H54 (cell line): ENCODE measurements around the gene XPNPEP3.

Experiments
- DNase-seq: peaks from one replicate; pipeline ENCODE4 v3.0.0; 2011; ENCODE audit warnings: low spot score, mixed read lengths; ENCODE audit not compliant: insufficient read length
- FAIRE-seq: peaks from 3 replicates; lab custom pipeline; 2011; peaks lifted over from hg19 to GRCh38; lab: Jason Lieb, UNC
- POLR2A ChIP-seq: IDR thresholded peaks from 2 replicates; pipeline ENCODE4 v1.6.1; 2011; ENCODE audit warnings: low read depth, mild to moderate bottlenecking, low read length

The XPNPEP3 gene

DNA sequence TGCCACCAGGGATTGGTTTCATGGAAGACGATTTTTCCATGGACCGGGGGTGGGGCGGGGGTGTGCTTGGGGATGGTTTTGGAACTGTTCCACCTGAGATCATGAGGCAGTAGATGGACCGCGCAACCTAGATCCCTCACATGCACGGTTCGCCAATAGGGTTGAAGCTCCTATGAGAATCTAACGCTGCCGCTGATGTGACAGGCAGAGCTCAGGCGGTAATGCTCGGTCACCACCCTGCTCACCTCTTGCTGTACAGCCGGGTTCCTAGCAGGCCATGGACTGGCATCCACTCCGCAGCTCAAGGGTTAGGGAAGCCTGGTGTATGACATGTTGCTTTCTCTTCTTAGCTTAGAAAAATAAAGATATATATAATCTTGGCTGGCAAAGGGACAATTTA, 116.2 kb downstream of the XPNPEP3 start:
- DNase-seq (no peak), FAIRE-seq (no peak)
- TF ChIP-seq POLR2A, result no peak

DNA sequence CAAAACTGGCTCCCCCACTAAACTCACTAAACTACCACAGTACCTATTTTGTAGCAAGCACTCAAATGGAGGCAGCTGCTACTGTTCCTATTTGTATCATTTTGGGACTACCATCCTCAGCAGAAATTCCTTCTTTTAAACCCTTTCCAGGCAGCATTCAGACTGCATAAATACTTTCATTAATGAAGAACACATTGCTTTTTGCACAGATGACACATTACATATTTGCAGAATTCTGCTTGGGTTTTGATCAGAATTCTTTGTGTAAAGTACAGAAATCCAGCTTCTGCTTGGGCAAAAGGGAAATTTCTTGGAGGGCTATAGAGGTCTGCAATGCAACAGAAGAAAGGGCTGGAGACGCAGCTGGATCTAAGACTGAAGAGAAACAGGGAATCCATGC, 118.4 kb downstream of the XPNPEP3 start:
- no peak for TF ChIP-seq POLR2A
- DNase-seq (no peak), FAIRE-seq (no peak)

DNA sequence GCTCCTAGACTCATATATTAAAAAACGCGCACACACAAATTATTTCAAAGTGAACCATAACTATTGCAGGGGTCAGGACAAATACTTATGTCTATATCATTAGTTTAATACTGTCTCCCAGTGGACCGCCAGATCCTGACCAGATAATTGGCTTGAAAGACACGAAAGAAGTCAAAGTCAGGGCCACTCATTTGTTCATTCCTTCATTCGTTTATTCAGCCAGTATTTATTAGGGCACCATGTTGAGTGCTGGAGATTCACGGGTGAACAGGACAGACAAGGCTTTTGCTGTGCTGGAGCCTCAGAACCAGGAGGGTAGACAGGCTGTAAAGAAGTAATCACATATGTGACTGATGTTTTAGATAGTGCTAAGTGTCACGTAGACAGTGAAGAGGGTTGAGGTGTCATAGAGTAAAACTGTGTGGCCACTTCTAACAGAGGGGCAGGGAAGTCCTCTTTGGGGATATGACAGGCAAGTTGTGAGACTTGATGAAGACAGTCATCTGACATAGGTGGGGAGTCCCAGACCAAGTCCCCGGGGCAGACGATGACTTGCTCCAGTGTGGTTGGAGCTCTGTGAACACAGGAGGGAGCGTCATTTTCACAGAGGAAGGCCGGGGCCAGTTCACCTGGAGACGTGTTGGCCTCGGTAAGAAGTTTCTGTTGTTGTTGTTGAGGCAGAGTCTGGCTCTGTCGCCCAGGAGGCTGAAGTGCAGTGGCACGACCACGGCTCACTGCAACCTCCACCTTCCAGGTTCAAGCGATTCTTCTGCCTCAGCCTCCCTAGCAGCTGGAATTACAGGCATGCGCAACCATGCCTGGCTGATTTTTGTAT, 120.1 kb downstream of the XPNPEP3 start:
- DNase-seq (no peak), FAIRE-seq (no peak)
- TF ChIP-seq POLR2A, result no peak

DNA sequence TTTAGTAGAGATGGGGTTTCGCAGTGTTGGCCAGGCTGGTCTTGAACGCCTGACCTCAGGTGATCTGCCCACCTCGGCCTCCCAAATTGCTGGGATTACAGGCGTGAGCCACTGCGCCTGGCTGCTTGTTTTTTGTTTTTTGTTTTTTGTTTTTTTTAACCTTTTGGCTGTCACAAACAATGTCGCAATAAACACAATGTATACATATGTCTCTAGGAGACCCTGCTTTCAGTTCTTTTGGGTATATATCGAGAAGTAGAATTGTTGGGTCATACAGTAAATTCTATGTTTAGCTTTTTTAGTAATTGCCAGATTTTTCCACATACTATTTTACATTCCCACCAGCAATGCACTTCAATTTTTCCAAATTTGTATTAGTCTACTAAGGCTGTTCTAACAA, 122.2 kb downstream of the XPNPEP3 start:
- FAIRE-seq (no peak), DNase-seq (no peak)
- no peak for TF ChIP-seq POLR2A

DNA sequence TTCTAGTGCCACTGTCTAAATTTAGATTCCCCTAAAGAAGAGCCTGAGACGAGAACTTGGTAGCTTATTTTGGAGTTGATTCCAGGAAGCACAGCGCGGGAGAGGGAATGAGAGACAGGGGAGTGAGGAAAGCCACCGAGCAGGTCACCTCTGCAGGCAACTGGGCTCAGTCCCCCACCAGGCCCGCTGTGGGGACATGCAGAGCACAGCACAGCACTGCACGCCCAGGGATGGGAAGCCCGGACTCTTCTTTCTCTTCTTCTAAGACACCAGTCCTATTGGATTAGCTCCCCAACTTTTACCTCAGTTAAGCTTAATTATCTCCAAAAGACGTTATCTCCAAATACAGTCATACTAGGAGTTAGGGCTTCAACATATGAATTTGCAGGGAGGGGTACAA, 122.9 kb downstream of the XPNPEP3 start:
- DNase-seq (no peak), FAIRE-seq (no peak)
- TF ChIP-seq POLR2A, result no peak
